Upper lobe of right lung (tissue), 1 donor: ENCODE data around the gene ZNF30. TPM values are rescaled to one million over a fixed set of nuclear protein-coding genes. Genes with fewer than 3 reads are reported as not detected.
"Not testable (repeated sequence)": the region's sequence is repeated elsewhere in the genome, so short reads cannot be mapped to it uniquely, and the experiment has no call there.

ENCODE experiments used
- ATAC-seq: fragments of 200-7000 bp; cut with Tn5 transposase; one replicate; pipeline ENCODE4 v1.9.1; 2020; ENCODE audit warnings: mild to moderate bottlenecking, moderate library complexity
- DNase-seq: peaks from one replicate; pipeline ENCODE4 v3.0.0-alpha.2; 2020
- H3K27ac ChIP-seq: fragments of 200-600 bp; one replicate; pipeline ENCODE4 v1.8.0; 2022
- H3K27me3 ChIP-seq: fragments of 200-600 bp; one replicate; pipeline ENCODE4 v1.8.0; 2022; ENCODE audit warnings: mild to moderate bottlenecking
- H3K36me3 ChIP-seq: fragments of 200-600 bp; one replicate; pipeline ENCODE4 v1.8.0; 2022
- H3K4me1 ChIP-seq: fragments of 200-600 bp; one replicate; pipeline ENCODE4 v1.8.0; 2022
- H3K4me3 ChIP-seq: fragments of 200-600 bp; one replicate; pipeline ENCODE4 v1.8.0; 2022; ENCODE audit warnings: mild to moderate bottlenecking
- H3K9me3 ChIP-seq: fragments of 200-600 bp; one replicate; pipeline ENCODE4 v1.8.0; 2022
- intact Hi-C: fragments of 100-400 bp; cut with DNase I; formaldehyde crosslinking; loops from one replicate; pipeline ENCODE4 v1.11.0; 2022
- total RNA-seq: library from RNA; stranded (reverse); fragmentation: NEBNext Ultra II Directional; extraction: Animal tissue kit (Norgen Biotek cat#: 25700); gene quantifications from one replicate; pipeline ENCODE4 v1.2.1, GENCODE V29; 2021
- TF ChIP-seq, protein P1 (sequence below): fragments of 200-600 bp; IDR thresholded peaks from one replicate; pipeline ENCODE4 v1.8.0; 2022; ENCODE audit warnings: antibody characterized with exemption
- donor health status: DM: no; HTN: yes; CAD: no; lungs with severe emphysema.

ZNF30 gene
- total RNA-seq, 1 donor from 2014 or later, result 4.8 TPM

DNA sequence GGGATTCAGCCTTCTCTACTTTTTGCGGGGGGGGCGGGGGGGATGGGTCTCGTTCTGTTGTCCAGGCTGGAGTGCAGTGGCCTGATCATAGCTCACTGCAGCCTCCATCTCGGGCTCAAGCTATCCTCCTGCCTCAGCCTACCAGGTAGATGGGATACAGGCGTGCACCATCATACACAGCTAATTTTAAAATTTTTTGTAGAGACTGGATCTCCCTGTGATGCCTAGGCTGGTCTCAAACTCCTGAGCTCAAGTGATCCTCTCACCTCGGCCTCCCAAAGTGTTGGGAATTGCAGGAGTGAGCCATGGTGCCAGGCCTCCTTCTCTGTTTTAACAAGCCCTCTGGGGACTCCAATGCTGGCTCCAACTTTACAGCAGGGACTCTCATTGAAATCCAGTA is 37.9 kb downstream of the ZNF30 start:
- H3K27ac ChIP-seq, result no peak overlapping the region
- DNase-seq (no peak), ATAC-seq (no peak)
- no peaks in the 10 kb centered on the region for H3K27me3 ChIP-seq
- peaks cover 12% of the 10 kb centered on the region for H3K4me1 ChIP-seq
- peaks cover 15% of the 10 kb centered on the region for H3K9me3 ChIP-seq
- TF ChIP-seq, protein P1, sequence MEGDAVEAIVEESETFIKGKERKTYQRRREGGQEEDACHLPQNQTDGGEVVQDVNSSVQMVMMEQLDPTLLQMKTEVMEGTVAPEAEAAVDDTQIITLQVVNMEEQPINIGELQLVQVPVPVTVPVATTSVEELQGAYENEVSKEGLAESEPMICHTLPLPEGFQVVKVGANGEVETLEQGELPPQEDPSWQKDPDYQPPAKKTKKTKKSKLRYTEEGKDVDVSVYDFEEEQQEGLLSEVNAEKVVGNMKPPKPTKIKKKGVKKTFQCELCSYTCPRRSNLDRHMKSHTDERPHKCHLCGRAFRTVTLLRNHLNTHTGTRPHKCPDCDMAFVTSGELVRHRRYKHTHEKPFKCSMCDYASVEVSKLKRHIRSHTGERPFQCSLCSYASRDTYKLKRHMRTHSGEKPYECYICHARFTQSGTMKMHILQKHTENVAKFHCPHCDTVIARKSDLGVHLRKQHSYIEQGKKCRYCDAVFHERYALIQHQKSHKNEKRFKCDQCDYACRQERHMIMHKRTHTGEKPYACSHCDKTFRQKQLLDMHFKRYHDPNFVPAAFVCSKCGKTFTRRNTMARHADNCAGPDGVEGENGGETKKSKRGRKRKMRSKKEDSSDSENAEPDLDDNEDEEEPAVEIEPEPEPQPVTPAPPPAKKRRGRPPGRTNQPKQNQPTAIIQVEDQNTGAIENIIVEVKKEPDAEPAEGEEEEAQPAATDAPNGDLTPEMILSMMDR, result no peak
- peaks cover 9% of the 10 kb centered on the region for H3K36me3 ChIP-seq
- intact Hi-C loops, result no loop called here
- H3K4me3 ChIP-seq, result no peak overlapping the region

DNA sequence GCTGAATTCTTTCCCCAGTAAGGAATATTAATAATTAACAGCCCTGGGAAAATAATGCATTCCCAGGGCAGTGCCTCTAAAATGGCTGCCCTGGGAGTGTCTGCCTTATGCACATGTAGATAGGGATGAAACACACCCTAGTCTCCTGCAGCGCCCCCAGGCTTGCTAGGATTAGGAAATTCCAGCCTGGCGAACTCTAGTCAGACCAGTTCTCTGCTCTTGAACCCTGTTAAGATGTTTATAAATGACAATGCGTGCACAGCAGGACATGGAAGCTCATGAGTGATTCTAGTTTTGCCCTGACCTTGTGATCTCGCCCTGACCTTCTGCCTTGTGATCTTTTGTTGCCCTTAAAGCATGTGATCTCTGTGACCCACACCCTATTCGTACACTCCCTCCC is 38.8 kb downstream of the ZNF30 start:
- DNase-seq, H3K36me3 ChIP-seq, H3K27ac ChIP-seq, H3K9me3 ChIP-seq, H3K27me3 ChIP-seq, H3K4me3 ChIP-seq, ATAC-seq, intact Hi-C loops: not testable (repeated sequence)
- peaks cover 12% of the 10 kb centered on the region for H3K4me1 ChIP-seq

DNA sequence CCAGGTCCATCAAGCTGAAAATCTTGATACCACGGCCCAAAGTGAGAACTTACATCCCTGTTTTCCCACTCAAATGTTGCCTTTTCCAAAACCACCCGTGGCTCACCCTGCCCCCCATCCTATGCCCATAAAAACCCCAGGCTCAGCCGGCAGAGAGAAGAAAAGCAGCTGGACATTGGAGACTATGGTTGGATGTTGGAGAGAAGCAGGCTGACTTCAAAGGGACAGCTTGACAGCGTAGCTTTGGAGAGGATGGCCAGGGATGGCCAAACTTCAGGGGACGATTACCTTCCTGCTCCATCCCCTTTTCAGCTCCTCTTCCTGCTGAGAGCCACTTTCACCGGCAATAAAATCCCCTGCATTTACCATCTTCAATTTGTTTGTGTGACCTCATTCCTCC is 40.8 kb downstream of the ZNF30 start:
- peaks cover 7% of the 10 kb centered on the region for H3K4me1 ChIP-seq
- H3K27me3 ChIP-seq, result no peaks in the 10 kb centered on the region
- no peaks in the 10 kb centered on the region for H3K36me3 ChIP-seq
- TF ChIP-seq, protein P1, result no peak
- H3K4me3 ChIP-seq, result no peak overlapping the region
- no peak overlapping the region for H3K27ac ChIP-seq
- no peaks in the 10 kb centered on the region for H3K9me3 ChIP-seq
- intact Hi-C loops, result no loop called here
- no peak for DNase-seq
- ATAC-seq, result no peak

DNA sequence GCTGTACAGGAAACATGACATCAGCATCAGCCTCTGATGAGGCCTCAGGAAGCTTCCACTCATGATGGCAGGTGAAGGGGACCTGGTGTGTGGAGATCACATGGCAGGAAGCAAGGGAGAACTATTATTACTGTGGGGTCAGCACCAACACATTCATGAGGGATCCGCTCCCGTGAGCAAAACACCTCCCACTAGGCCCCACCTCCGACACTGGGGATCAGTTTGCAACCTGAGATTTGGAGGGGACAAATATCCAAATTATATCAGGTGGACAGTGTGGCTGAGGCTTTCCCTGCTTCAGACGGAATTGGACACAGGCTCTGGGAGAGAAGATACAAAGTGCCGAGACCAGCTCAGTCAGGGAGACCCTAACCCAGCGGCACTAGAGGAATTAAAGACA is 43.0 kb downstream of the ZNF30 start:
- DNase-seq, result no peak
- no peaks in the 10 kb centered on the region for H3K9me3 ChIP-seq
- no peaks in the 10 kb centered on the region for H3K27me3 ChIP-seq
- peaks cover 11% of the 10 kb centered on the region for H3K4me1 ChIP-seq
- no peak for ATAC-seq
- H3K36me3 ChIP-seq, result no peaks in the 10 kb centered on the region
- no peak overlapping the region for H3K4me3 ChIP-seq
- intact Hi-C loops, result loop anchor here (5.0 kb wide), 1 partner anchor 43 kb away; no protein-coding TSS in a partner anchor
- no peak overlapping the region for H3K27ac ChIP-seq
- TF ChIP-seq, protein P1, result no peak

DNA sequence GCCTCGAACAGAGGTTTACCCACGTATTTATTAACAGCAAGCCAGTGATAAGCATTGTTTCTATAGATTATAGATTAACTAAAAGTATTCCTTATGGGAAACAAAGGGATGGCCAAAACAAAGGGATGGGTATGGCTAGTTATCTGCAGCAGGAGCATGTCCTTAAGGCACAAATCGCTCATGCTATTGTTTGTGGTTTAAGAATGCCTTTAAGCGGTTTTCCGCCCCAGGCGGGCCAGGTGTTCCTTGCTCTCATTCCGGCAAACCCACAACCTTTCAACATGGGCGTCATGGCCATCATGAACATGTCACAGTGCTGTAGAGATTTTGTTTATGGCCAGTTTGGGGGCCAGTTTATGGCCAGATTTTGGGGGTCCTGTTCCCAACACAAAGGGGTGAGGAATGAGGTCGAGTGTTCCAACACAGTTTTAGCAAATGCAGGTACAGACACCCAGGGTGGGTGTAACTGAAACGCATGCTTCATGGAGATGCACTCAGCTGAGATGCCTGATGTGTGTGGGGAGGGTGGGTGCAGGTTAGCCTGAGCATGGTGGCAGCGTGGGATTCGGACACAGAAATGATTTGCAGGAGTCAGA is 43.6 kb downstream of the ZNF30 start:
- not testable (repeated sequence) for H3K9me3 ChIP-seq, DNase-seq, H3K36me3 ChIP-seq, ATAC-seq, H3K27me3 ChIP-seq, H3K27ac ChIP-seq, H3K4me3 ChIP-seq
- intact Hi-C loops, result loop anchor here (5.0 kb wide), 1 partner anchor 42 kb away; no protein-coding TSS in a partner anchor
- peaks cover 16% of the 10 kb centered on the region for H3K4me1 ChIP-seq

GRCh38 chr19:34972163-34972705 is 45.5 kb downstream of the ZNF30 start:
- no peaks in the 10 kb centered on the region for H3K27me3 ChIP-seq
- no peak overlapping the region for H3K27ac ChIP-seq
- ATAC-seq (no peak), DNase-seq (no peak)
- intact Hi-C loops, result loop anchor here (5.0 kb wide), 1 partner anchor 40 kb away; no protein-coding TSS in a partner anchor
- TF ChIP-seq, protein P1, result no peak
- H3K4me3 ChIP-seq, result no peak overlapping the region
- H3K36me3 ChIP-seq, result no peaks in the 10 kb centered on the region
- peaks cover 20% of the 10 kb centered on the region for H3K4me1 ChIP-seq
- H3K9me3 ChIP-seq, result no peaks in the 10 kb centered on the region
